MV-4-11 (cell line): ENCODE results near the gene OR4K13.

Source experiments
- DNase-seq: peaks from one replicate; lab custom pipeline; 2025; lab: John Stamatoyannopoulos, UW

The OR4K13 gene

DNA sequence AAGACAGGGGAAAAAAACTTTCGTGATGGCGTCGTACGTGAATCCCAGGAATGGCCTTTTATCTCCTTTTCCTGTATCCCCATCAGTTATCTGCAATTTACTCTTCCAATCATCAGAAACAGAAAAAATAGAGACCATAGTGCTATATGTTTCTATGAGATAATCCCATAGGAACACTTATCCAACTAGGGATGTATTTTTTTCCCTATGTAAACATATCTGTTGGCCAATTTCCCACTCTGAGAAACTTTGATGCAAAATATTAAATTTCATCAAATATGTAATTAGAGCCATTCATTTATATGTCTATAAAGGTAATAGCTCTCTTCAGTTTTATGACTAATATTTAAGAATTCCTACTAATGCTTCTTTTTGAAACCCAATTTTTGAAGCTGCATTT lies at the start of gene OR4K13:
Gene OR4K13, minus strand, starts transcription at position 101 of the 400 bp plus-strand sequence. CDS start 1,280 bp downstream, outside the sequence.
- DNase-seq = no peak

DNA sequence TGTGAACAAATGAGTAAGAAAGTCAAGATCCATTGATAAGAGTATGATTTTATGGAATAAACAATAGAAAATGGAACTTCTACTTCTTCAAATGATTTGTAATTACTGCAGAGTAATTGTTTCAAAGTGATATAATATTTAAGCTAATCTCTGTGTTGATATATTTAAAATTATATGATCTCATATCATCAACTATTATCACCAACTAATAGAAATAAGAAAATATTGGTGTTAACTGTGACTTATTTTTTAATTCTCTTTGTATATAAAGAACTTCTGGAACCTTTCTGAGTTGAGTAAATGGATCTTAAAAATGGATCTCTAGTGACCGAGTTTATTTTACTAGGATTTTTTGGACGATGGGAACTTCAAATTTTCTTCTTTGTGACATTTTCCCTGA lies 23.9 kb upstream of the OR4K13 start, which contains the start of gene OR4L1:
Gene OR4L1, plus strand, starts transcription at position 301 of the 400 bp plus-strand sequence. Its CDS starts 0 bp downstream, at position 301.
- DNase-seq = no peak

- DNase-seq = no peak
These were observed 12.4 kb upstream of the OR4K13 start for GRCh38 chr14:20048202-20048601.

DNA sequence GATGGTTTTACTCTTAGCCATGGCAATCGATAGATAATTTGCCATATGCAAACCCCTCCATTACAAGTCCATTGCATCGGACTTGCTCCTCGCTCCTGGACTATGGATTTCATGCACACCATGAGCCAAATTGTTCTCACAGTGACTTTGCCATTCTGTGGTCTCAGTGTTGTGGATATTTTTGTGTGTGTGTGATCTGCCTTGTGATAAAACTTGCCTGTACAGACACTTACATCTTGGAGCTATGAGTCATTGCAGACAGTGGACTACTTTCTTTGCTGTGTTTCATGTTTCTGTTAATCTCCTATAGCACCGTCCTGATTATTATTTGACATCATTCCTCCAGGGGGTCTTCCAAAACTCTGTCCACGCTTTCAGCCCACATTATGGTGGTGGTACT lies 8.4 kb upstream of the OR4K13 start:
- no peak for DNase-seq

DNA sequence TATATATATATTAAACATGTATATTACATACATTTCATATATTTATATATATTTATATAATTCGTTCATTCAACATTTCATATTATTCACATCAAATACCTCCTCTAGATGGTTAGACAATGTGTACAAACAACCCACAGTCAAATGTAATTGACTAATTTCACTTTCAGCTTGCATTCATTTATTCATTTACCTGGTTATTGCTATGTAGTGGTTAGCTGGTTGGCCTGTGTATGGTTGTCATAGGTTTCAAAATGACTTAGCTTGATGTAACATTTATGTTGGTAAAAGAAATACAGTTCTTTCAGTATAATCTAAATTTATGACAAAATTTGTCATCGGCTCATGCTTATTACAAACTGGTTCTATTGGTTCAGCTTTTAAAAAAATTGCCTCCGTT lies 389 bp downstream of the OR4K13 start:
- no peak for DNase-seq

DNA sequence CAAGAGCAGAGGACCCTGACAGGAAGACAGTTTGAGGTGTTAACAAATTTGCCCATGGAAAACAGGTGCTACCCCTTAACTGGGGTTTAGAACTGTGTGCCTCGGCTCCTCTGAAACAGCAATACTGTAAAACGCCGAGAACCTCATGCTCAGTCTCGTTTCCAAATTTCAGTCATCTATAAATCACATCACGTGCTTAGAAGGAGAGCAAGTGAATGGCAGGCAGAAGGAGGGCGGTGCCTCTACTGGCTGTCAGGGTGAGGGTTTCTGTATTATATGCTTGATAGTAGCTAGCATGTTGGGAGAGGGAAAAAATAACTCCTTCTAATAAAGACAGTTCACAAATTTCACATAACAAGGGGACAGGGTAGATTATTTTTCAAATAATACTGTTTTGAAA lies 4.8 kb downstream of the OR4K13 start:
- no peak for DNase-seq

DNA sequence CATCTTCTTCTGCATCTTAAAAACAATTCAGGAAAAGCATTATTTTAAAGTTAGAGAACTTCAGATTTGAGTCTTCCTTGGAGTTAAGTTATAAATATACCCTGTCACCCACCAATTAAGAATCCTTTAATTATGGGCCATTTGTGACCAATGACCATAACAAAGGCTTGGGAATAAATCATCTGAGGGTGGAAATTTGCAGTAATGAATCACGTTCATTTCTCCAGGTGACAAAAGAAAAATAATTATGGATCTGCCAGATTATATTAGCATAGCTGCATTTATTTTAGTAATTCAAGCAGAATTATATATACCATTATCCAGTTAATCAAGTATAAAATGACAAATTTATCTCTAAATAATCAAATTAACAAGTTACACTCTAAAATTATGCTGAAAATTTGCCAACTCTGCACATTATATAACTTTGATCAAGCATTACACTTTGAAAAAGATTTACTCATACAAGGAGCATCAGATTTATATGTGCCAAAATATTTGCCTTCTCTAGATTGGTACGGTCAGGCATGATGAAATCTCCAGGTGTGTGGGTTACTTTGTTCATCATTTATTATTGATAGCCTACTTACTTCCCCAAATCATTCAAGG lies 16.5 kb downstream of the OR4K13 start, which contains the start of gene OR4K14:
Gene OR4K14, minus strand, starts transcription at position 51 of the 609 bp plus-strand sequence. CDS start 4,114 bp downstream, outside the sequence.
- no peak for DNase-seq

DNA sequence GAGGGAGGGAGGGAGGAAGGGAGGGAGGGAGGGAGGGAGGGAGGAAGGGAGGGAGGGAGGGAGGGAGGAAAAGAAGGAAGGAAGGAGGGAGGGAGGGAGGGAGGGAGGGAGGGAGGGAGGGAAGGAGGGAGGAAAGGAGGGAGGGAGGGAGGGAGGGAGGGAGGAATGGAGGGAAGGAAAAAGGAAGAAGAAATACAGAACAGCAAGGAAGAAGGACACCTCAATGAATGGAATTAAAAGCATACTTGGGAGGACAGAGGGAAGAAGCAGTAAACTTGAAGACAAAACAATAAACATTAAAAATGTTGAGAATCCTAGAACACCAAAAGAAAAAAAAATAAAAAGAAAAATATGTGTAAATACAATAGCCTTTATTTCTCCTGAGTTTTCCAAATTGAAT lies 27.7 kb downstream of the OR4K13 start:
- DNase-seq = no peak

DNA sequence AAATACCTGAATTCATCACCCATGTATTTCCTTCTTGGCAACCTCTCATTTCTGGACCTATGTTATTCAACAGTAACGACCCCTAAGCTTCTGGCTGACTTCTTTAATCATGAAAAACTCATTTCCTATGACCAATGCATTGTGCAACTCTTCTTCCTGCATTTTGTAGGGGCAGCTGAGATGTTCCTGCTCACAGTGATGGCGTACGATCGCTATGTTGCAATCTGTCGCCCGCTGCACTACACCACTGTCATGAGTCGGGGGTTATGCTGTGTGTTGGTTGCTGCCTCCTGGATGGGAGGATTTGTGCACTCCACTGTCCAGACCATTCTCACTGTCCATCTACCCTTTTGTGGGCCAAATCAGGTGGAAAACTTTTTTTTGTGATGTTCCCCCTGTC lies 33.5 kb downstream of the OR4K13 start:
- DNase-seq = peak; percentile 84

DNA sequence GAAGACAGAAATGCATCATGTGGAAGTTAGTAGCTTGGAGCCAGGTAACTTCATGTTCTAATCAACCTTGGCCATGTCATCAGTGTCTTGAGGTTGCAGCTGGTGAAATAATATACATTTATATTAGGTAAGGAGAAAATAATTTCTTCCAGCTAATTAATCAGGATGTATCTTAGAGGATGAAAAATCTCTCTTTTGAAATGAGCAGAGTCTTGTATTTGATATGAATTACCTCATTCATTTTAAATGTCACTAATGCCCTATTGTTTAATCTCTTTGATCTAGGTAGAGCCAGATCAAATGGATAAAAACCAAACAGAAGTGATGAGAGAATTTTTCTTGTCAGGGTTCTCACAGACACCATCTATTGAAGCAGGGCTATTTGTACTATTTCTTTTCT lies 34.0 kb downstream of the OR4K13 start, which contains the start of gene OR4Q2:
Gene OR4Q2, plus strand, starts transcription at position 301 of the 400 bp plus-strand sequence.
- no peak for DNase-seq

DNA sequence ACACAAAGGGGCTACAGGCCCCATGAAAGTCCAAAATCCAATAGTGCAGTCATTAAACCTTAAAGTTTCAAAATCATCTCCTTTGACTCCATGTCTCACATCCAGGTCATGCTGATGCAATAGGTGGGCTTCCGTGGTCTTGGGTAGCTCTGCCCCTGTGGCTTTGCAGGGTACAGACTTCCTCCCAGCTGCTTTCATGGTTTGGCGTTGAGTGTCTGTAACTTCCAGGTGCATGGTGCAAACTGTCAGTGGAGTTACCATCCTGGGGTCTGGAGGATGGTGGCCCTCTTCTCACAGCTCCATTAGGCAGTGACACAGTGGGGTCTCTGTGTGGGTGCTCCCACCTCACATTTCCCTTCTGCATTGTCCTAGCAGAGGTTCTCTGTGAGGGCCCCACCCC lies 42.4 kb downstream of the OR4K13 start:
- no peak for DNase-seq
